Stromal cell of bone marrow (primary cell): ENCODE results near the gene MYH15.
A peak's percentile ranks its signal among the peaks of the same experiment; 100 is the strongest.
"Not testable (repeated sequence)": the region's sequence is repeated elsewhere in the genome, so short reads cannot be mapped to it uniquely, and the experiment has no call there.

Experiments
- DNase-seq: peaks from one replicate; pipeline ENCODE4 v3.0.0-alpha.2; 2012; ENCODE audit warnings: low read depth

MYH15 gene

GRCh38 chr3:108383306-108383705, 127.1 kb downstream of the MYH15 start:
- DNase-seq: no peak

- DNase-seq: no peak
These were observed 128.8 kb downstream of the MYH15 start for GRCh38 chr3:108381529-108382140.

GRCh38 chr3:108380128-108380795, 130.1 kb downstream of the MYH15 start:
- DNase-seq: no peak

- DNase-seq: not testable (repeated sequence)
These were observed 131.4 kb downstream of the MYH15 start for GRCh38 chr3:108378952-108379342.

- no peak for DNase-seq
These were observed 132.0 kb downstream of the MYH15 start for GRCh38 chr3:108378153-108378951.

- no peak for DNase-seq
These were observed 133.0 kb downstream of the MYH15 start for GRCh38 chr3:108377384-108377783.

GRCh38 chr3:108376026-108376425, 134.4 kb downstream of the MYH15 start:
- no peak for DNase-seq

GRCh38 chr3:108359011-108359410, 151.4 kb downstream of the MYH15 start:
- no peak for DNase-seq

- DNase-seq: no peak
These were observed 153.4 kb downstream of the MYH15 start for GRCh38 chr3:108357042-108357441.

- DNase-seq: no peak
These were observed 155.8 kb downstream of the MYH15 start for GRCh38 chr3:108354562-108354961.

GRCh38 chr3:108352176-108352575, 158.2 kb downstream of the MYH15 start:
- no peak for DNase-seq

GRCh38 chr3:108346301-108347227, 163.8 kb downstream of the MYH15 start:
- no peak for DNase-seq

GRCh38 chr3:108345492-108346205, 164.7 kb downstream of the MYH15 start:
- DNase-seq: no peak

GRCh38 chr3:108343491-108343890, 166.9 kb downstream of the MYH15 start:
- no peak for DNase-seq

GRCh38 chr3:108342837-108343486, 167.4 kb downstream of the MYH15 start:
- DNase-seq: peak; percentile 48

- DNase-seq: no peak
These were observed 168.5 kb downstream of the MYH15 start for GRCh38 chr3:108341911-108342310.

- no peak for DNase-seq
These were observed 171.4 kb downstream of the MYH15 start for GRCh38 chr3:108338901-108339545.

- DNase-seq: peak; percentile 8
These were observed 175.7 kb downstream of the MYH15 start for GRCh38 chr3:108334701-108335100.

- peak; percentile 18 for DNase-seq
These were observed 176.4 kb downstream of the MYH15 start for GRCh38 chr3:108333961-108334360.

- no peak for DNase-seq
These were observed 178.6 kb downstream of the MYH15 start for GRCh38 chr3:108331792-108332191.
